ENCODE measurements around the gene RUBCN.
A peak's percentile ranks its signal among the peaks of the same experiment; 100 is the strongest.
"Not testable (repeated sequence)": the region's sequence is repeated elsewhere in the genome, so short reads cannot be mapped to it uniquely, and the experiment has no call there.

RUBCN gene

DNA sequence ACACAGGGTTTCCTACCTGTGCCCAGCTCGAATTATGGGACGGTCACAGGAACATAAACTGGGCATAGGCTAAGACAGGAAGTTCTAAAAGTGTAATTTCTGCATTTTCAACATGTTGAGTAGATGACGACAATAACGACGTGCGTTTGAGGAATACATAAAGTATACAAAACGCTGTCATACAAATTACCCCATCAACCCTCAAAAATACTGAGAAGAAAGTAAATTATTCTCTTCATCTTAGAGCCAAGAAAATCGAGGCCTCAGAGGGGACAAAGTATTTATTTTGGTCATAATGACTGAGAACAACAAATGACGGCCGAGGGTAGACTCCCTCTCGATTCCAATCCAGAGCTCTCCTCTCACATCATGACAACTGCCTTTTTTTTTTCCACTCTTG, 60.8 kb downstream of the RUBCN start:
- no peak for DNase-seq (ENCODE audit: low read depth)
- no peak overlapping the region for H3K4me3 ChIP-seq (ENCODE audit: low read length)
- TF ChIP-seq, protein P1, sequence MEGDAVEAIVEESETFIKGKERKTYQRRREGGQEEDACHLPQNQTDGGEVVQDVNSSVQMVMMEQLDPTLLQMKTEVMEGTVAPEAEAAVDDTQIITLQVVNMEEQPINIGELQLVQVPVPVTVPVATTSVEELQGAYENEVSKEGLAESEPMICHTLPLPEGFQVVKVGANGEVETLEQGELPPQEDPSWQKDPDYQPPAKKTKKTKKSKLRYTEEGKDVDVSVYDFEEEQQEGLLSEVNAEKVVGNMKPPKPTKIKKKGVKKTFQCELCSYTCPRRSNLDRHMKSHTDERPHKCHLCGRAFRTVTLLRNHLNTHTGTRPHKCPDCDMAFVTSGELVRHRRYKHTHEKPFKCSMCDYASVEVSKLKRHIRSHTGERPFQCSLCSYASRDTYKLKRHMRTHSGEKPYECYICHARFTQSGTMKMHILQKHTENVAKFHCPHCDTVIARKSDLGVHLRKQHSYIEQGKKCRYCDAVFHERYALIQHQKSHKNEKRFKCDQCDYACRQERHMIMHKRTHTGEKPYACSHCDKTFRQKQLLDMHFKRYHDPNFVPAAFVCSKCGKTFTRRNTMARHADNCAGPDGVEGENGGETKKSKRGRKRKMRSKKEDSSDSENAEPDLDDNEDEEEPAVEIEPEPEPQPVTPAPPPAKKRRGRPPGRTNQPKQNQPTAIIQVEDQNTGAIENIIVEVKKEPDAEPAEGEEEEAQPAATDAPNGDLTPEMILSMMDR (IDR thresholded peaks at IDR 0.05; ENCODE audit: insufficient read depth, low read depth, low read length, missing control alignments) = no peak

DNA sequence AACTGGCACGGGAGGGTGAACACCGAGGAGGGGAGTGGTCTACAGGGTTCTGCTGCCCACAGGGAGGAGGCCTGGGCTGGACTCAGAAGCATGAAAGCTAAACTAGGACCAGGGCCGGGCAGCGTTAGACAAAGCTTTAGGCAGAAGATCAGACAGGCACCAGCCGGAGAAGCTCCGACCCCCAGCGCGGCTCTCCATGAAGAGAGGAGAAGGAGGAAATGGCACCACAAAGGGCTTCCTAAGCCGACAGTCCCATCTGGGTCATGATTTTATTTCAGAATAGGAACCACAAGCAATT, 61.2 kb downstream of the RUBCN start:
- no peak overlapping the region for H3K4me3 ChIP-seq (ENCODE audit: low read length)
- TF ChIP-seq, protein P1 (IDR thresholded peaks at IDR 0.05; ENCODE audit: insufficient read depth, low read depth, low read length, missing control alignments) = no peak
- DNase-seq (ENCODE audit: low read depth) = no peak

DNA sequence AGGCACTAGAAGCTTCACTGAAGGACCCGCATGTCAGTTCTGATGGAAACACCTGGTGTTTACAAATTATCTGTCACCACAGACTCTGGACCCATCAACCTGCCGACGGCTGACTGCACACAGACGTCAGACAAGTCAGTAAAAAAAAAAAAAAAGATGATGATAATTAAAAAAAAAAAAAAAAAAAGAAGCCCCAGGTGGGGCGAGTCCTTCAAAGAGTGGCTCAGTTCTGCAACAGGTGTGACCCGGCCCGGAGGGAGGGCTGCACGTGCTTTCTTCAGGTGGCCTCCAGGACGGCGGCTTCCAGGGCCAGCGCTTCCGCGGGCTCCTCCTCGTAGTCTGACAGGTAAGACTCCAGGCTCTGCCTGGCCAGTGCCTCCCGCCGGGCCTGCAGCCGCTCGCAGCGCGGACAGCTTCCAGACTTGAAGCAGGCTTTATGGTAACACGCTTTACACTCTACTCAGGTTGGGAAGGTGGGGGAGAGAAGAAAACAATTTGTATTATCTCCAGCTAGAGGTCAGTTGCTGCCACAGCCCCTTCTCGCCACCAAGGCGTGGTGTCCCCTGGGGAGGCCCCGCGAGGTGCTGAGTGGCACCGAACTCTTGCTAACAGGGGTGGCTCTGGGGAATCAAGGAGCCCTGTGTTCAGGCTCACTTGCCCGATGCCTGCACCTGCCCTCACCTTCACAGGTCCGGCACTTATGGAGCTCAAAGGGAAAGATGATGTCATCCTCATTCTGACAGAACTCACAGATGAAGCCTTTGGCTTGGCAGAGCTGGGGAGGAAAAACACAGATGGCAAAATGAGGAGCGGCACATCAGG, 61.8 kb downstream of the RUBCN start:
- TF ChIP-seq, protein P1 (IDR thresholded peaks at IDR 0.05; ENCODE audit: insufficient read depth, low read depth, low read length, missing control alignments) = no peak
- DNase-seq (ENCODE audit: low read depth) = no peak
- no peak overlapping the region for H3K4me3 ChIP-seq (ENCODE audit: low read length)

DNA sequence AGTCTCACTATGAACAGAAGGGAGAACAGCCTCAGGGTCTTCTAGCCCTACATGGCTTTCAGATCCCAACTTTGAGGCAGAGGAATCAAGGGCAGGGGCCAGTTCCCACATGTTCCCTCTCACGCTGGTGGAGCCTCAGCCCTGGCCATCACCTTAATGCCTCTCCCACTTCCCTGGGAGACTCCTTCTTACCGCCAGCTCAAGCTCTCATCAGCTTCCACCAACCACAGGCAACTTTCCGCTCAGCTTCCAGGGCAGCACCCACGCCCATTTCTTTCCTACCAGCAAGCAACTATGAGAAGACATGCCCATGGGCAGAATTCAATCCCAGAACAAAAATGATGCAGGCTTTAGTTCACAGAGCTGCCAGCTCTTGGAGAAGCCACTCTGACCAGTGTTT, 63.5 kb downstream of the RUBCN start:
- TF ChIP-seq, protein P1 (IDR thresholded peaks at IDR 0.05; ENCODE audit: insufficient read depth, low read depth, low read length, missing control alignments) = no peak
- no peak for DNase-seq (ENCODE audit: low read depth)

DNA sequence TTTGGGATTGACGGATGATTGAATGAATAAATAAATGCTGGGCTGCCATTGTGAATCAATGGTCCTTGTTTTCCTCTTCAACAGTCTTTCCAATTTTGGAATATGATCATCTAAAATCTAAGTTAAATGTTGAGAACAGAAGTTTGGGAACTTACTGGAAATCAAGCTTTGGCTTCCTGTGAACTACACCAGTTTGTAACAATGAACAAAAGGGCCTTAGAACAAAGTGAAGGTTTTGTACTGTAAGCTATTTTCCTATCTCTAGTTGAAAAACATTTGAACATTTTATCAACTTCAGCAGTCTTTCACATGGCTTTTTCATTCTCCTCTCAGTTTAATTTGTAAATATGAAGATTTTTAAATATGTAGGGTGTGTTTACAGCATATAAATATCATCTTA, 66.3 kb downstream of the RUBCN start:
- TF ChIP-seq, protein P1 (IDR thresholded peaks at IDR 0.05; ENCODE audit: insufficient read depth, low read depth, low read length, missing control alignments) = no peak
- DNase-seq (ENCODE audit: low read depth) = no peak
- no peak overlapping the region for H3K4me3 ChIP-seq (ENCODE audit: low read length)

More for the DNA sequence above, 63.5 kb downstream of the RUBCN start:
- H3K4me3 ChIP-seq (ENCODE audit: low read length) = no peak overlapping the region

DNA sequence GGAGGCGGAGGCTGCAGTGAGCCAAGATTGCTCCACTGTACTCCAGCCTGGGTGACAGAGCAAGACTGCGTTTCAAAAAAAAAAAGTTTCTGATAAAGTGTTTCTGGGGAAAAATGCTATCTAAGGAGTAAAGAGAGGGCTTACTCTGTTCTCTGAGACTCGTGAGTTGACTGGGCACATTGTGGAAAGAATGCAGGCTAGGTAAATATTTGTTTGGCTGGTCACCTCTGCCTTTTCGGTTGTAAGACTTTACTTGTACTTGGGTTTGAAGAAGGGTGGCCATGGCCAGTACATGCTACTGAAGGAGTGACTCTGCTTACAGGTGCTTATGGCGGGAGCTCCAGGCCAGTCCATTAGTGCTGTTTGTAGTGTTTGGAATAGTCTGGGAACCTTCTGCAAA, 68.7 kb downstream of the RUBCN start:
- no peak overlapping the region for H3K4me3 ChIP-seq (ENCODE audit: low read length)
- TF ChIP-seq, protein P1 (IDR thresholded peaks at IDR 0.05; ENCODE audit: insufficient read depth, low read depth, low read length, missing control alignments) = no peak
- no peak for DNase-seq (ENCODE audit: low read depth)

DNA sequence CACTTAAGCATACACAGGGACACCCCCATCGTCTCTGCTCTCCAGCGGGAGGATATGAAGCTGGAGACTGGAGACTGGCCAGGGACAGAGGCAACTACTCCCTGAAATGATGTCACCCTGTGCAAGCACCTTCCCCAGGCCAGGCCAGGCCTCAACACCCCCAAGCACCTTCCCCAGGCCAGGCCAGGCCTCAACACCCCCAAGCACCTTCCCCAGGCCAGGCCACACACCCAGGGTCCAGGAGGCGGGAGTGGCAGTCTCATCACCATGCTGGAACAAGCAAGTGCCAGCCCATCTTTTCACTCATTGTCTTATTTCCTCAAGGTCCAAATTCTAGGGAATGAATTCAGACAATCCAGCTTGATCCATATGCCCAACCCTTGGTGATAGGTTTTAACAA, 69.4 kb downstream of the RUBCN start:
- H3K4me3 ChIP-seq (ENCODE audit: low read length); DNase-seq (ENCODE audit: low read depth): not testable (repeated sequence)

DNA sequence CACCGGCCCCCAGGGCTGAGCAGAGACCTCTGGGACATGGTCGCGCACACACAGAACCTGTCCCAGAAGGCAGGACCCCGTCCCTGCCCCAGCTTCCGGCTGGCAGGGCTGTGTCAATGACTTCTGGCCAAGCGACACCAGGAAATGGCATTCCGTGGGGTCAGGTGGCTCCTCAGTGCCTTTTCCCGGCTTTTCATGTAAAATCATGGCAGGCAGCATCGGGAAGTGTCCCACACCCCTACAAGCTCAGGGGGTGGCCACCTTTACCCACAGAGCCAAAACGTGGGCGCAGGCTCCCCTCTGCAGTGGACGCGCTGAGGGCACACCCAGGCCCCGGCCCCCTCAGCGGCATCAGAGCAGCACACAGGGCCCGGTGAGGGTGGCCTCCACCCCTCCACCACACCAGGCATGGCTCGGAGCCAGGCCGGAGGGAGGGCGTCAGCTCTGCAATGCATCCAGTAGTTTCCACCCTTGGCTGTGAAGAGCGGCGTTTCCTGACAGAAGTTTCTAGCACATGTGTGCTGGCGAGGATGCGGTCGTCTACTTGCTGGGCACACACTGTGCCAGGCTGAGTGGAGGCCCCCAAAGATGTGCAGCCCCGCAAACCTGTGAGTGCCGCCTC, 70.4 kb downstream of the RUBCN start:
- not testable (repeated sequence) for DNase-seq (ENCODE audit: low read depth); H3K4me3 ChIP-seq (ENCODE audit: low read length)

DNA sequence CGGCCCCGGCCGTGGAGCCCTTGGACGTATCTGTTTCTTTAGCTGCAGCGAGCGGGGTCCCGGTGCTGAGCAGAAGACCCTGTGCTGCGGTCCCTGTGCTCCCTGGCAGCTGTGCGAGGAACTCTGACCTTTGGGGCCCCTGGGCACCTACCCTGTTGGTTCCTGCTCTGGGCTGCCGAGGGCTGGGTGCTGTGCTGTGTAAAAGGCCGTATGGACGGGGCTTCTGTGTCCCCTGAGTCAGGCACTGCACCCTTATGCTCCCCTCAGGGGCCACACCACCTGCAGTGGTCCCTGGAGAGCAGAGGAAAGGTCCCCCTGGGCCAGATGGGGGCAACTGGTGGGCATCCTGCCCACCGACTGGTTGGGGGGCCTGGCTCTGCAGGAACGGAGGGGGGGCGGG, 71.2 kb downstream of the RUBCN start:
- H3K4me3 ChIP-seq (ENCODE audit: low read length) = not testable (repeated sequence)

DNA sequence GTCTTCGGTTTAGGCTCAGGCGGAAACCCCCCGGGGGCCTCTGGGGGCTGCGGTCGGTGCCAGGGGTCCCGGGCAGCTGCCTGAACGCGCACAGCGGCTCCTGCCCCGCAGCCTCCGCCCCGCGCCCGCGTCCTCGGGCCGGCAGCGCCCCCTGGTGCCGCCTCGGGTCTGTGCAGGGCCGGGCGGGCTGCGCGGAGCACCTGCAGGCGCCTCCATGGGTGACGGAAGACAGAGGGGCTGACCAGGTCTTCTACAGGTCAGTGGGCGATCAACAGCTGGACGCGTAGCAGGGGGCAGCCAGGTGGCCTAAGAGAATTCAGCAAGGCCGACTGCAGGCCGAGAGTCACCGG, 71.6 kb downstream of the RUBCN start:
- peak overlapping the region; percentile 25 for H3K4me3 ChIP-seq (ENCODE audit: low read length)
- not testable (repeated sequence) for DNase-seq (ENCODE audit: low read depth)

More for the DNA sequence above, 71.2 kb downstream of the RUBCN start:
- DNase-seq (ENCODE audit: low read depth) = not testable (repeated sequence)

DNA sequence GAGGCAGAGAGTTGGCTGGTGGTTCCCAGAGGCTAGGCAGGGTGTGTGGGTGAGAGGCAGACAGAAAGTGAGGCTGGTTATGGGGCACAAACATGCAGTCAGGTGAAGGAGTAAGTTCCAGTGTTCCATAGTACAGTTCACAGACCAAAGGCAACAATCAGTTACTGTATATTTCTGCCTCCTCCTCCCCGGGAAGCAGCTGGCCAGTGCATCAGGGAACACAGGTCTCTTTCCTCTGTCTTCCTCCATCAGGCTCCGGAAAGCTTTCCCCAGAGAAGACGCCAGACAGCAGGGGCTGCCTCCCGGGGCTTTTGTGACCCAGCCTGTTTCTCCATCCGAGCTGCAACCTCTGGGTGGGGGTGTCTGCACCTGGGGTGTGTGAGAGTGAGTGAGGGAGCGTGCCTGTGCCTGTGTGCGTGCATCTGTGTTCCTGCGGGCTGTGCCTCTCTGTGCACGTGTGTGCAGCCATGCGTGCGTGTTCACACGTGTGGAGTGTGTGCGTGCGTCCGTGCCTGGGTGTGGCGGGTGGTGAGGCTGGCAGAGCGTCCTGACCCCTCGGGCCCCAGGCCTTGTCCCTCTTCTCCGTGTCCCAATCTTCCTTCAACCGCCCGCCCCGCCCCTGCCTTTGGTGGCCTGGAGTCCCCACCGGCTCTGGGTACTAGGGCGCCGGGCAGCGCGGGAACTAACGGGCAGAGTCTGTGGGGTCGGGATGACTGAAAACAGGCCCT, 72.1 kb downstream of the RUBCN start:
- not testable (repeated sequence) for DNase-seq (ENCODE audit: low read depth)
- H3K4me3 ChIP-seq (ENCODE audit: low read length) = peak overlapping the region; percentile 25
